ENCODE data around the gene GAST. TPM values are rescaled to one million over a fixed set of nuclear protein-coding genes. Genes with fewer than 3 reads are reported as not detected.

Gene GAST
- total RNA-seq, 1 experiment from 2014 or later, result 0.75 TPM

DNA sequence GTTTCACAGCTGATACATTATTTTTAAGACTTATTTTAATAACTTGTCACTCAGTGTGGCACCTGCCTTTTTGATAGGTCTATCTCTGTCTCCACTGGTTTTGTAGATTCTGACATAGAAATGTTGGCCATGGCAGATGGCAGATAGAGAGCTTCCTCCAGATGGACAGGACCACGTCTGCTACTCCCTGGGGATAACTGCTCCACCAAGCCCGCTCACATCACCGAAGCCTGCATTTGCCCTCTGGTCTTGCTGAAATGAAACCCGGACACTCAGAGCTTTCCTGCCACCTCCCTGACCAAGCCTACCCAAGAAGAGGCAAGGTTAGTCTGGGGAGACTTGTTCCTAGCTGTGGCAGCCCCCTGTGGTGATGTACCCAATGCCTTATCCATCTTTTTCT, 38.7 kb downstream of the GAST start:
- Mint-ChIP-seq H3K9me3 (ENCODE audit: unreplicated experiment) (no peaks in the 10 kb centered on the region), H3K27me3 (ENCODE audit: insufficient read depth, unreplicated experiment) (peaks cover 3% of the 10 kb centered on the region), H3K4me3 (ENCODE audit: unreplicated experiment) (no peak overlapping the region), H3K4me1 (ENCODE audit: low read depth, unreplicated experiment) (peaks cover 7% of the 10 kb centered on the region), H3K36me3 (ENCODE audit: insufficient read depth, unreplicated experiment) (peaks cover 89% of the 10 kb centered on the region), H3K27ac (ENCODE audit: unreplicated experiment) (no peak overlapping the region)
- POLR2A ChIA-PET, result interaction anchor here (0.9 kb wide), 1 partner anchor 50 kb away, joined by 3 read pairs; no protein-coding TSS in a partner anchor
- TF ChIP-seq, protein P1, sequence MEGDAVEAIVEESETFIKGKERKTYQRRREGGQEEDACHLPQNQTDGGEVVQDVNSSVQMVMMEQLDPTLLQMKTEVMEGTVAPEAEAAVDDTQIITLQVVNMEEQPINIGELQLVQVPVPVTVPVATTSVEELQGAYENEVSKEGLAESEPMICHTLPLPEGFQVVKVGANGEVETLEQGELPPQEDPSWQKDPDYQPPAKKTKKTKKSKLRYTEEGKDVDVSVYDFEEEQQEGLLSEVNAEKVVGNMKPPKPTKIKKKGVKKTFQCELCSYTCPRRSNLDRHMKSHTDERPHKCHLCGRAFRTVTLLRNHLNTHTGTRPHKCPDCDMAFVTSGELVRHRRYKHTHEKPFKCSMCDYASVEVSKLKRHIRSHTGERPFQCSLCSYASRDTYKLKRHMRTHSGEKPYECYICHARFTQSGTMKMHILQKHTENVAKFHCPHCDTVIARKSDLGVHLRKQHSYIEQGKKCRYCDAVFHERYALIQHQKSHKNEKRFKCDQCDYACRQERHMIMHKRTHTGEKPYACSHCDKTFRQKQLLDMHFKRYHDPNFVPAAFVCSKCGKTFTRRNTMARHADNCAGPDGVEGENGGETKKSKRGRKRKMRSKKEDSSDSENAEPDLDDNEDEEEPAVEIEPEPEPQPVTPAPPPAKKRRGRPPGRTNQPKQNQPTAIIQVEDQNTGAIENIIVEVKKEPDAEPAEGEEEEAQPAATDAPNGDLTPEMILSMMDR (IDR thresholded peaks at IDR 0.05; ENCODE audit: insufficient read depth in 1 of 2, low read depth in 1 of 2, low read length in 1 of 2, severe bottlenecking in 1 of 2, unreplicated experiment in 1 of 2), result no peak
- no peaks in the 10 kb centered on the region for H3K27me3 ChIP-seq (replicated peaks; ENCODE audit: control insufficient read depth, insufficient read depth, low read length)
- no peak overlapping the region for H3K4me3 ChIP-seq (ENCODE audit: low read depth, low read length)
- no peaks in the 10 kb centered on the region for H3K9me3 ChIP-seq
- H3K36me3 ChIP-seq (ENCODE audit: control insufficient read depth, insufficient read depth, low read length), result peaks cover 6% of the 10 kb centered on the region
- BruUV-seq (replicated peaks), result no TSS peak
- CTCF ChIA-PET, result interaction anchor here (1.0 to 3.0 kb wide), 2 partner anchors 35 to 50 kb away, joined by 3 to 9 read pairs; no protein-coding TSS in a partner anchor
- no peaks in the 10 kb centered on the region for H3K4me1 ChIP-seq
- no peak for DNase-seq
- intact Hi-C loops (cut with micrococcal nuclease; ENCODE audit: unreplicated experiment), result no loop called here

DNA sequence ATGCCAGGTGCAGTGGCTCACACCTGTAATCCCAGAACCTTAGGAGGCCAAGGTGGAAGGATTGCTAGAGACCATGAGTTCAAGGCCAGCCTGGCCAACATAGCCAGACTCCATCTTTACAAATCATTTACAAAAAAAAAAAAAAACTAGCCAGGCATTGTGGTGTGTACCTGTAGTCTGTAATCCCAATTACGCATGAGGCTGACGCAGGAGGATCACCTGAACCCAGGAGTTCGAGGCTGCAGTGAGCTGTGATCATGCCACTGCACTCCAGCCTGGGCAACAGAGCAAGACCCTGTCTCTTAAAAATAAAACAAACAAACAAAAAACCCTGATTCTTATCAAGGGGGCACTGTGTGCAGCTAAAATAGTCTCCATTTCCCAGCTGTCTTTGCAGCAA, 39.2 kb downstream of the GAST start:
- no peak for DNase-seq
- H3K9me3 Mint-ChIP-seq (ENCODE audit: unreplicated experiment), result no peaks in the 10 kb centered on the region
- no peak overlapping the region for H3K27ac Mint-ChIP-seq (ENCODE audit: unreplicated experiment)
- no peaks in the 10 kb centered on the region for H3K9me3 ChIP-seq
- ChIA-PET CTCF (interaction anchor here (1.0 to 3.0 kb wide), 2 partner anchors 35 to 50 kb away, joined by 3 to 9 read pairs; no protein-coding TSS in a partner anchor), POLR2A (interaction anchor here (0.9 kb wide), 1 partner anchor 50 kb away, joined by 3 read pairs; no protein-coding TSS in a partner anchor)
- H3K36me3 ChIP-seq (ENCODE audit: control insufficient read depth, insufficient read depth, low read length), result peaks cover 6% of the 10 kb centered on the region
- H3K36me3 Mint-ChIP-seq (ENCODE audit: insufficient read depth, unreplicated experiment), result peaks cover 89% of the 10 kb centered on the region
- no peak overlapping the region for H3K4me3 Mint-ChIP-seq (ENCODE audit: unreplicated experiment)
- no TSS peak for BruUV-seq (replicated peaks)
- H3K27me3 ChIP-seq (replicated peaks; ENCODE audit: control insufficient read depth, insufficient read depth, low read length), result no peaks in the 10 kb centered on the region
- peaks cover 6% of the 10 kb centered on the region for H3K4me1 Mint-ChIP-seq (ENCODE audit: low read depth, unreplicated experiment)
- intact Hi-C loops (cut with micrococcal nuclease; ENCODE audit: unreplicated experiment), result no loop called here
- H3K27me3 Mint-ChIP-seq (ENCODE audit: insufficient read depth, unreplicated experiment), result peaks cover 3% of the 10 kb centered on the region
- TF ChIP-seq, protein P1 (IDR thresholded peaks at IDR 0.05; ENCODE audit: insufficient read depth in 1 of 2, low read depth in 1 of 2, low read length in 1 of 2, severe bottlenecking in 1 of 2, unreplicated experiment in 1 of 2), result no peak
- no peaks in the 10 kb centered on the region for H3K4me1 ChIP-seq
- H3K4me3 ChIP-seq (ENCODE audit: low read depth, low read length), result no peak overlapping the region

DNA sequence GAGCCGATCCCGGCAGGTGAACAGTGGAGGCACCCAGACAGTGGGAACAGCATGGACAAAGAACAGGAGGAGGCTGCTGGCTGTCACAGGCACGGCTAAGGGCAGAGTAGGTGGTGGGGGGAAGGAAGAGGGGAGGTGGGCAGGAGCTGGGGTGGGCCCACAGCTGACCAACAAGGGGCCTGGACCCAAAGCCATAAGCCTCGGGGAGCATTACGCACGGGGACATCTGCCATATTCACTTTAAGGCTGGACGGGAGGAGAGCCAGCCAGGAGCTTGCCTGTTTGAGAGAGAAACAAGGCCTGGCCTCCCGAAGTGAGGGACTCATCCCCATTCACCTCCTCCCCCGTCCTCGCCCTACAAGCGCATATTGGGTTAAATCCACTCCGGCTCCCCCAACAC, 41.9 kb downstream of the GAST start:
- Mint-ChIP-seq H3K36me3 (ENCODE audit: insufficient read depth, unreplicated experiment) (peaks cover 89% of the 10 kb centered on the region), H3K9me3 (ENCODE audit: unreplicated experiment) (no peaks in the 10 kb centered on the region), H3K27me3 (ENCODE audit: insufficient read depth, unreplicated experiment) (no peaks in the 10 kb centered on the region), H3K4me1 (ENCODE audit: low read depth, unreplicated experiment) (no peaks in the 10 kb centered on the region), H3K27ac (ENCODE audit: unreplicated experiment) (no peak overlapping the region), H3K4me3 (ENCODE audit: unreplicated experiment) (no peak overlapping the region)
- H3K4me3 ChIP-seq (ENCODE audit: low read depth, low read length), result no peak overlapping the region
- TF ChIP-seq, protein P1 (IDR thresholded peaks at IDR 0.05; ENCODE audit: insufficient read depth in 1 of 2, low read depth in 1 of 2, low read length in 1 of 2, severe bottlenecking in 1 of 2, unreplicated experiment in 1 of 2), result no peak
- no peaks in the 10 kb centered on the region for H3K27me3 ChIP-seq (replicated peaks; ENCODE audit: control insufficient read depth, insufficient read depth, low read length)
- BruUV-seq (replicated peaks), result no TSS peak
- no peak for DNase-seq
- intact Hi-C loops (cut with micrococcal nuclease; ENCODE audit: unreplicated experiment), result no loop called here
- ChIA-PET CTCF (interaction anchor here (0.6 to 2.0 kb wide), 2 partner anchors 47 to 58 kb away, joined by 3 to 5 read pairs; no protein-coding TSS in a partner anchor), POLR2A (interaction anchor here (0.7 kb wide), 1 partner anchor 47 kb away, joined by 10 read pairs; no protein-coding TSS in a partner anchor)
- H3K4me1 ChIP-seq, result no peaks in the 10 kb centered on the region
- peaks cover 14% of the 10 kb centered on the region for H3K36me3 ChIP-seq (ENCODE audit: control insufficient read depth, insufficient read depth, low read length)
- H3K9me3 ChIP-seq, result no peaks in the 10 kb centered on the region

Data from Caco-2 (cell line).